GM12878 (cell line): Measurements from ENCODE around the gene NFKBIA. TPM values are rescaled to one million over a fixed set of nuclear protein-coding genes. Genes with fewer than 3 reads are reported as not detected.

Source experiments
- ATAC-seq: fragments of 200-7000 bp; cut with Tn5 transposase; 3 replicates; pipeline ENCODE4 v1.9.1; 2020; ENCODE audit warnings: mild to moderate bottlenecking, moderate library complexity
- Bru-seq: library from RNA; stranded (reverse); fragments of 400-500 nt; gene quantifications from one replicate; lab custom pipeline; 2021; lab: Mats Ljungman, UMichigan
- BruChase-seq, 2 experiments: library from RNA; stranded (reverse); fragments of 400-500 nt; gene quantifications; one replicate each; lab custom pipeline; 2021; lab: Mats Ljungman, UMichigan
- BruUV-seq: library from RNA; stranded (reverse); fragments of 400-500 nt; replicated peaks from 2 replicates; lab custom pipeline; 2021; lab: Mats Ljungman, UMichigan
- CTCF ChIA-PET: fragments of 300-600 bp; sonication (Branson Sonifier 250); formaldehyde crosslinking; extraction: SDS; loops from one replicate; lab custom pipeline; 2021; ENCODE audit warnings: inconsistent platforms; lab: Yijun Ruan, JAX
- POLR2A ChIA-PET: fragments of 350-600 bp; formaldehyde crosslinking; extraction: SDS; loops from one replicate; lab custom pipeline; 2021; ENCODE audit warnings: inconsistent platforms; lab: Charles Lee
- RAD21 ChIA-PET: fragments of 300-600 bp; sonication (Branson Sonifier 250); formaldehyde crosslinking; loops from one replicate; lab custom pipeline; 2023; ENCODE audit warnings: antibody characterized with exemption; ENCODE audit not compliant: unreplicated experiment; lab: Charles Lee
- SMC1A ChIA-PET: fragments of 300-600 bp; sonication (Branson Sonifier 250); formaldehyde crosslinking; loops from one replicate; lab custom pipeline; 2023; ENCODE audit not compliant: unreplicated experiment, uncharacterized antibody; lab: Charles Lee
- DNase-seq: peaks from one replicate; pipeline ENCODE4 v3.0.0-alpha.2; 2011; ENCODE audit warnings: low read depth, low spot score
- FAIRE-seq: peaks from 3 replicates; lab custom pipeline; 2011; peaks lifted over from hg19 to GRCh38; lab: Jason Lieb, UNC
- H2AFZ ChIP-seq: 2 replicates; pipeline ENCODE4 v1.6.0; 2011; ENCODE audit warnings: low read depth, low read length, control low read depth; ENCODE audit not compliant: control insufficient read depth
- H3K27ac ChIP-seq: 2 replicates; pipeline ENCODE4 v1.5.1; 2011; ENCODE audit warnings: control low read depth; ENCODE audit not compliant: control insufficient read depth, insufficient read depth
- H3K27me3 ChIP-seq, 2 experiments: replicated peaks in 1 of 2; 2 replicates each; pipeline versions ENCODE4 v1.6.0 to v1.6.1; 2011; ENCODE audit warnings: low read length in 1 of 2; ENCODE audit not compliant: control insufficient read depth in 2 of 2, insufficient read depth in 2 of 2
- H3K36me3 ChIP-seq, 2 experiments: 2 replicates each; pipeline ENCODE4 v1.5.1; 2011; ENCODE audit warnings: low read length in 1 of 2; ENCODE audit not compliant: control insufficient read depth in 2 of 2, insufficient read depth in 2 of 2
- H3K4me1 ChIP-seq: 2 replicates; pipeline ENCODE4 v1.6.1; 2011; ENCODE audit warnings: mild to moderate bottlenecking, low read length, moderate library complexity, mixed read lengths; ENCODE audit not compliant: control insufficient read depth, insufficient read depth
- H3K4me2 ChIP-seq: 2 replicates; pipeline ENCODE4 v1.6.0; 2011; ENCODE audit warnings: control low read depth; ENCODE audit not compliant: control insufficient read depth, insufficient read depth
- H3K4me3 ChIP-seq: fragments of 200-600 bp; sonication (generic); 2 replicates; pipeline ENCODE4 v1.5.1; 2016
- H3K79me2 ChIP-seq: 2 replicates; pipeline ENCODE4 v1.6.0; 2011; ENCODE audit warnings: low read length; ENCODE audit not compliant: control insufficient read depth, insufficient read depth
- H3K9ac ChIP-seq: 2 replicates; pipeline ENCODE4 v1.8.0; 2011; ENCODE audit warnings: low read length, control low read depth, mixed read lengths; ENCODE audit not compliant: control insufficient read depth, insufficient read depth
- H3K9me3 ChIP-seq: replicated peaks from 3 replicates; pipeline ENCODE4 v1.5.1; 2011; ENCODE audit warnings: mild to moderate bottlenecking, low read length; ENCODE audit not compliant: control insufficient read depth, insufficient read depth
- H4K20me1 ChIP-seq: 2 replicates; pipeline ENCODE4 v1.6.0; 2011; ENCODE audit not compliant: control insufficient read depth, insufficient read depth
- ASH2L ChIP-seq: fragments of 300-600, 200-600 bp; sonication (generic); IDR thresholded peaks from 2 replicates; pipeline ENCODE4 v1.6.1; 2017; ENCODE audit warnings: low read depth, mild to moderate bottlenecking, borderline replicate concordance
- CHD1 ChIP-seq: IDR thresholded peaks from 2 replicates; pipeline ENCODE4 v1.6.1; 2012; ENCODE audit warnings: low read depth, low read length, improper control_type of control experiment
- HDAC2 ChIP-seq: fragments of 200-600 bp; sonication (generic); IDR thresholded peaks from 2 replicates; pipeline ENCODE4 v1.6.1; 2017
- IKZF2 ChIP-seq, 2 experiments: fragments of 450-650 bp; IDR thresholded peaks; 2 replicates each; pipeline ENCODE4 v1.6.1; 2017; ENCODE audit warnings: mild to moderate bottlenecking in 2 of 2, moderate library complexity in 2 of 2
- JUND ChIP-seq: IDR thresholded peaks from 2 replicates; pipeline ENCODE4 v1.6.1; 2012; ENCODE audit warnings: low read depth, mild to moderate bottlenecking, low read length, improper control_type of control experiment, moderate library complexity
- MXI1 ChIP-seq: fragments of 150-350 bp; IDR thresholded peaks from 2 replicates; pipeline ENCODE4 v1.6.1; 2011; ENCODE audit warnings: low read depth, mild to moderate bottlenecking, inconsistent platforms, low read length, improper control_type of control experiment
- NR2C1 ChIP-seq: fragments of 450-650 bp; IDR thresholded peaks from 2 replicates; pipeline ENCODE4 v1.6.1; 2017; ENCODE audit warnings: antibody characterized with exemption, mild to moderate bottlenecking, moderate library complexity
- PML ChIP-seq: IDR thresholded peaks from 2 replicates; pipeline ENCODE4 v1.6.1; 2012; ENCODE audit warnings: low read length, inconsistent platforms
- POU2F2 ChIP-seq: IDR thresholded peaks from 3 replicates; pipeline ENCODE4 v1.6.1; 2011; ENCODE audit warnings: low read depth, mild to moderate bottlenecking, low read length, borderline replicate concordance
- STAT1 ChIP-seq: fragments of 450-650 bp; conservative IDR thresholded peaks from 2 replicates; pipeline ENCODE4 v1.6.1; 2014; ENCODE audit warnings: antibody characterized with exemption, mild to moderate bottlenecking
- TAF1 ChIP-seq: IDR thresholded peaks from 2 replicates; pipeline ENCODE4 v1.6.1; 2011; ENCODE audit warnings: mild to moderate bottlenecking, low read depth, low read length, borderline replicate concordance
- ZSCAN29 ChIP-seq: fragments of 450-650 bp; IDR thresholded peaks from 2 replicates; pipeline ENCODE4 v1.6.1; 2017; ENCODE audit warnings: mild to moderate bottlenecking, moderate library complexity
- WGBS: methylation state at CpG from one replicate; pipeline ENCODE4 v1.1.6; 2016; ENCODE audit warnings: low lambda C conversion rate; ENCODE audit not compliant: insufficient replicate concordance, insufficient coverage; ENCODE audit errors: missing lambda C conversion rate; 5-methylcytosine and 5-hydroxymethylcytosine counted together
- in situ Hi-C: fragments of 300-500 bp; cut with MboI; formaldehyde crosslinking; loops from 9 replicates; pipeline ENCODE4 v1.14.3; 2018; ENCODE audit warnings: mixed read lengths
- intact Hi-C: fragments of 100-400 bp; cut with micrococcal nuclease; formaldehyde crosslinking; loops from one replicate; pipeline ENCODE4 v1.14.2; 2022; ENCODE audit not compliant: unreplicated experiment
- long read RNA-seq, 2 experiments: library from polyadenylated mRNA; unstranded; transcript quantifications; one replicate each; pipeline ENCODE4 v2.0.0, GENCODE V29; 2019 to 2020
- polyA minus RNA-seq, 3 experiments: library from RNA; depleted of rRNA, polyadenylated mRNA; stranded (reverse); fragments of >200 nt; gene quantifications; 2 replicates each; pipeline ENCODE4 v1.2.3, GENCODE V29; 2011
- polyA plus RNA-seq, 11 experiments: library from polyadenylated mRNA; depleted of rRNA in 4 of 11; unstranded in 6 of 11; stranded (reverse) in 5 of 11; fragments of >200 nt; fragmentation: Nextera tagmentation in 4 of 11; fragmentation: Illumina TruSeq in 1 of 11; extraction: Ambion mirVana in 4 of 11; extraction: Trizol in 1 of 11; gene quantifications; 1 replicate in 1 of 11; 2 replicates in 10 of 11; pipeline versions ENCODE4 v1.2.1 to v1.2.3, GENCODE V29; 2011 to 2016; ENCODE audit warnings: inconsistent platforms in 2 of 11, missing spikeins in 2 of 11, low read depth in 1 of 11
- total RNA-seq, 4 experiments: library from RNA; depleted of rRNA in 3 of 4; stranded (reverse); fragments of >200 nt in 3 of 4; fragmentation: Illumina TruSeq in 1 of 4; extraction: Trizol in 1 of 4; gene quantifications; 2 replicates each; pipeline versions ENCODE4 v1.2.1 to v1.2.3, GENCODE V29; 2013 to 2021
- TF ChIP-seq, protein P1 (sequence below): fragments of 450-650 bp; IDR thresholded peaks from 2 replicates; pipeline ENCODE4 v1.6.1; 2018; ENCODE audit warnings: mild to moderate bottlenecking, low read depth, moderate library complexity; ENCODE audit not compliant: partially characterized antibody

NFKBIA gene, protein sequence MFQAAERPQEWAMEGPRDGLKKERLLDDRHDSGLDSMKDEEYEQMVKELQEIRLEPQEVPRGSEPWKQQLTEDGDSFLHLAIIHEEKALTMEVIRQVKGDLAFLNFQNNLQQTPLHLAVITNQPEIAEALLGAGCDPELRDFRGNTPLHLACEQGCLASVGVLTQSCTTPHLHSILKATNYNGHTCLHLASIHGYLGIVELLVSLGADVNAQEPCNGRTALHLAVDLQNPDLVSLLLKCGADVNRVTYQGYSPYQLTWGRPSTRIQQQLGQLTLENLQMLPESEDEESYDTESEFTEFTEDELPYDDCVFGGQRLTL
- total RNA-seq (2013; cell fraction: nucleolus; rRNA removed) = 374 and 384 TPM in 2 replicates
- total RNA-seq (2014; rRNA removed) (383 and 419 TPM in 2 replicates), total RNA-seq (2014; rRNA removed; fragmentation: Illumina TruSeq; extraction: Trizol) (278 and 281 TPM in 2 replicates), total RNA-seq (2021) (303 and 309 TPM in 2 replicates), polyA plus RNA-seq (2011; rRNA removed) (149 and 274 TPM in 2 replicates), polyA plus RNA-seq (2014; fragmentation: Illumina TruSeq; extraction: Trizol) (218 and 275 TPM in 2 replicates), polyA plus RNA-seq (2014; fragmentation: Nextera tagmentation; extraction: Ambion mirVana) (100 to 1,000 TPM; 123 to 159 TPM), polyA plus RNA-seq (2014; rRNA removed) (259 and 331 TPM in 2 replicates), polyA plus RNA-seq (2016; fragmentation: Nextera tagmentation; extraction: Ambion mirVana) (100 to 1,000 TPM; 187 to 200 TPM), polyA minus RNA-seq (2011; rRNA and poly(A)+ RNA removed) (500 and 595 TPM in 2 replicates), Bru-seq, nascent RNA (percentile 100 among the genes with signal in this experiment), BruChase-seq, experiment 1, labeled RNA remaining after a 6-hour chase (percentile 99 among the genes with signal in this experiment), BruChase-seq, experiment 2, labeled RNA remaining after a 2-hour chase (percentile 99 among the genes with signal in this experiment)
- polyA plus RNA-seq (2011; ENCODE audit: low read depth) = 104 TPM
- 327 and 351 TPM in 2 replicates for polyA plus RNA-seq (2011; cell fraction: cytosol; rRNA removed)
- polyA plus RNA-seq (2011; cell fraction: nucleus; rRNA removed) = 803 and 908 TPM in 2 replicates
- polyA plus RNA-seq (2012) = 177 and 183 TPM in 2 replicates
- 230 and 243 TPM in 2 replicates for polyA minus RNA-seq (2011; cell fraction: cytosol; rRNA and poly(A)+ RNA removed)
- 702 and 1,107 TPM in 2 replicates for polyA minus RNA-seq (2011; cell fraction: nucleus; rRNA and poly(A)+ RNA removed)
- long read RNA-seq, experiment 1, transcript NFKBIA-209 (5 exons, 1,537 nt) = minor isoform, 5 of 415 reads
- long read RNA-seq, experiment 1, transcript NFKBIA-208 (6 exons, 1,400 nt) = minor isoform, 8 of 415 reads
- long read RNA-seq, experiment 1, transcript NFKBIA-201 (6 exons, 1,558 nt) = major isoform, 390 of 415 reads
- long read RNA-seq, experiment 1, partial matches to known transcripts = 3 of 415 reads
- long read RNA-seq, experiment 1, other reads (novel, unspliced or antisense) = 7 of 415 reads
- long read RNA-seq, experiment 2, transcript NFKBIA-209 (5 exons, 1,537 nt) = minor isoform, 16 of 427 reads
- long read RNA-seq, experiment 2, transcript NFKBIA-201 (6 exons, 1,558 nt) = major isoform, 382 of 427 reads
- long read RNA-seq, experiment 2, partial matches to known transcripts = 7 of 427 reads
- long read RNA-seq, experiment 2, other reads (novel, unspliced or antisense) = 17 of 427 reads

DNA sequence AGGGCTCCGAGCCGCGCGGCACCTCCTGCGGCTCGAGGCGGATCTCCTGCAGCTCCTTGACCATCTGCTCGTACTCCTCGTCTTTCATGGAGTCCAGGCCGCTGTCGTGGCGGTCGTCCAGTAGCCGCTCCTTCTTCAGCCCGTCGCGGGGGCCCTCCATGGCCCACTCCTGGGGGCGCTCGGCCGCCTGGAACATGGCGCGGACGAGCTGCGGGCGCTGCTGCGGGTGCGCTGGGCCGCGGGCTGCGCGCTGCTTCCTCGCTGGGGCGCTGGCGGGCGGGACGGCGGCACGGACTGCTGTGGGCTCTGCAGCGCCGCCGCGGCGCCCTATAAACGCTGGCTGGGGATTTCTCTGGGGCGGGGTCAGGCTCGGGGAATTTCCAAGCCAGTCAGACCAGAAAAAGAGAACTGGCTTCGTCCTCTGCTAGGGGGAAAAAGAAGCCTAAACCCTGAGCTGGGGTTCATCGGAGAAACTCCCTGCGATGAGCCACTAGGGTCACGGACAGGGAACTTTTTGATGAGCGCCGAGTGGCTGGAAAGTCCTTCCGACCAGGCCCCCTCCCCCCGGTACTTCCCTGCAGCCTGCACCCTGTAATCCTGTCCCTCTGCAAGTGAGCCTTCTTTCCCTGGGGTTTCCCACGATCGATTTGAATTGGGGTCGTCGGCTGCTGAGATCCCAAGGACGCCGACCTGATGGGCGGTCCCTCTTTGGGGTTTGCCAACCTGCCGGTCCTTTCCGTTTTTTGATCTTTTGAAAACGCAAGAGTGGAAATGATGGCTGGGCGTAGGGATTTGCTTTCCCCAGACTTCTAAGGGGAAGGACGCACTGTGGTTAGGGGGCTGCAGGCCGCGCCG is at the start of gene NFKBIA:
NFKBIA (minus strand) TSS at position 301 of the 855 bp plus-strand sequence; CDS start at position 196, 105 bp downstream.
- intact Hi-C loops = loop anchor here (1.0 to 5.0 kb wide), 4 partner anchors 72 to 422 kb away; partner anchors contain the start of gene SRP54
- no peaks in the 10 kb centered on the region for H3K9me3 ChIP-seq
- H3K9ac ChIP-seq = peak within 1 kb of the TSS; percentile 94
- ChIA-PET SMC1A (interaction anchor here (0.8 to 7.1 kb wide), 23 partner anchors 12 to 287 kb away, joined by 3 to 108 read pairs (median 6); partner anchors contain the start of gene PSMA6), RAD21 (interaction anchor here (0.7 to 7.0 kb wide), 29 partner anchors 11 to 732 kb away, joined by 3 to 133 read pairs (median 5); partner anchors contain the start of gene PSMA6), POLR2A (interaction anchor here (0.6 to 6.6 kb wide), 18 partner anchors 11 to 422 kb away, joined by 3 to 93 read pairs (median 4); partner anchors contain the start of genes PSMA6 and SRP54), CTCF (interaction anchor here (0.5 to 24.2 kb wide), 28 partner anchors 11 to 768 kb away, joined by 3 to 438 read pairs (median 4); partner anchors contain the start of gene PSMA6)
- WGBS = 1% methylated on average over 69 of the region's 69 CpGs
- DNase-seq (peak; percentile 86), ATAC-seq (peak; percentile 63), FAIRE-seq (peak; percentile 84)
- peaks cover 14% of the 10 kb centered on the region for H3K4me1 ChIP-seq
- peaks cover 12 to 20% of the 10 kb centered on the region in 2 experiments for H3K36me3 ChIP-seq
- H2AFZ ChIP-seq = peak within 1 kb of the TSS; percentile 49
- BruUV-seq = TSS peak; percentile 89
- peak within 1 kb of the TSS; percentile 89 for H3K27ac ChIP-seq
- H3K4me2 ChIP-seq = peak within 1 kb of the TSS; percentile 81
- H3K27me3 ChIP-seq = no peaks in the 10 kb centered on the region
- peak within 1 kb of the TSS; percentile 98 for H3K4me3 ChIP-seq
- H4K20me1 ChIP-seq = no peaks in the 10 kb centered on the region; the same call in 1 of the 2 replicates
- H3K79me2 ChIP-seq = peaks cover 40% of the 10 kb centered on the region
- in situ Hi-C loops = loop anchor here (5.0 to 25.0 kb wide), 4 partner anchors 120 to 1067 kb away; no protein-coding TSS in a partner anchor
- peak; percentile 72; the same call in 1 of the 2 replicates for TF ChIP-seq JUND
- TF ChIP-seq STAT1 = peak; percentile 86
- TF ChIP-seq, protein P1, sequence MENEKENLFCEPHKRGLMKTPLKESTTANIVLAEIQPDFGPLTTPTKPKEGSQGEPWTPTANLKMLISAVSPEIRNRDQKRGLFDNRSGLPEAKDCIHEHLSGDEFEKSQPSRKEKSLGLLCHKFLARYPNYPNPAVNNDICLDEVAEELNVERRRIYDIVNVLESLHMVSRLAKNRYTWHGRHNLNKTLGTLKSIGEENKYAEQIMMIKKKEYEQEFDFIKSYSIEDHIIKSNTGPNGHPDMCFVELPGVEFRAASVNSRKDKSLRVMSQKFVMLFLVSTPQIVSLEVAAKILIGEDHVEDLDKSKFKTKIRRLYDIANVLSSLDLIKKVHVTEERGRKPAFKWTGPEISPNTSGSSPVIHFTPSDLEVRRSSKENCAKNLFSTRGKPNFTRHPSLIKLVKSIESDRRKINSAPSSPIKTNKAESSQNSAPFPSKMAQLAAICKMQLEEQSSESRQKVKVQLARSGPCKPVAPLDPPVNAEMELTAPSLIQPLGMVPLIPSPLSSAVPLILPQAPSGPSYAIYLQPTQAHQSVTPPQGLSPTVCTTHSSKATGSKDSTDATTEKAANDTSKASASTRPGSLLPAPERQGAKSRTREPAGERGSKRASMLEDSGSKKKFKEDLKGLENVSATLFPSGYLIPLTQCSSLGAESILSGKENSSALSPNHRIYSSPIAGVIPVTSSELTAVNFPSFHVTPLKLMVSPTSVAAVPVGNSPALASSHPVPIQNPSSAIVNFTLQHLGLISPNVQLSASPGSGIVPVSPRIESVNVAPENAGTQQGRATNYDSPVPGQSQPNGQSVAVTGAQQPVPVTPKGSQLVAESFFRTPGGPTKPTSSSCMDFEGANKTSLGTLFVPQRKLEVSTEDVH = no peak
- TF ChIP-seq ASH2L = no peak
- peak; percentile 69 for TF ChIP-seq ZSCAN29
- TF ChIP-seq POU2F2 = peak; percentile 98
- peak; percentile 99 for TF ChIP-seq PML
- 0 out of 2 replicates have a peak, but pooled peaks have one; percentile 27 for TF ChIP-seq CHD1
- TF ChIP-seq NR2C1 = peak; percentile 62
- TF ChIP-seq MXI1 = peak; percentile 29; the same call in 1 of the 2 replicates
- peak; percentile 97 for TF ChIP-seq TAF1
- TF ChIP-seq HDAC2 = 0 out of 2 replicates have a peak, but pooled peaks have one; percentile 25
- peak; percentile 94 to 95 for TF ChIP-seq IKZF2 (IDR thresholded peaks at IDR 0.05)
